Chondrocyte (in vitro differentiated cells): ENCODE measurements around the gene NLRP12. TPM values are rescaled to one million over a fixed set of nuclear protein-coding genes. Genes with fewer than 3 reads are reported as not detected.

Source experiments
- DNase-seq: peaks from one replicate; pipeline ENCODE4 v3.0.0; 2021; ENCODE audit warnings: mixed read lengths, low spot score
- H3K27ac Mint-ChIP-seq: one replicate; pipeline ENCODE4 v1.8.0; 2021; ENCODE audit warnings: mild to moderate bottlenecking, moderate library complexity, mixed read lengths; ENCODE audit not compliant: unreplicated experiment
- H3K27me3 Mint-ChIP-seq: 2 replicates; pipeline ENCODE4 v1.8.0; 2021; ENCODE audit warnings: low read depth, mixed read lengths
- H3K36me3 Mint-ChIP-seq: 2 replicates; pipeline ENCODE4 v1.8.0; 2021; ENCODE audit warnings: low read depth, mixed read lengths
- H3K4me1 Mint-ChIP-seq: 2 replicates; pipeline ENCODE4 v1.8.0; 2021; ENCODE audit warnings: low read depth, mild to moderate bottlenecking, mixed read lengths
- H3K4me3 Mint-ChIP-seq: one replicate; pipeline ENCODE4 v1.8.0; 2021; ENCODE audit warnings: mild to moderate bottlenecking, moderate library complexity, mixed read lengths; ENCODE audit not compliant: unreplicated experiment
- H3K9me3 Mint-ChIP-seq: 2 replicates; pipeline ENCODE4 v1.8.0; 2021; ENCODE audit warnings: low read depth, mixed read lengths
- total RNA-seq: library from RNA; stranded (reverse); gene quantifications from 3 replicates; pipeline ENCODE4 v1.2.1, GENCODE V29; 2021
- TF ChIP-seq, protein P1 (sequence below): fragments of 200-600 bp; sonication (generic); IDR thresholded peaks from 2 replicates; pipeline ENCODE4 v1.5.0; 2021; ENCODE audit warnings: antibody characterized with exemption, mild to moderate bottlenecking, moderate library complexity

The NLRP12 gene
- total RNA-seq, 1 donor from 2014 or later, result not detected

DNA sequence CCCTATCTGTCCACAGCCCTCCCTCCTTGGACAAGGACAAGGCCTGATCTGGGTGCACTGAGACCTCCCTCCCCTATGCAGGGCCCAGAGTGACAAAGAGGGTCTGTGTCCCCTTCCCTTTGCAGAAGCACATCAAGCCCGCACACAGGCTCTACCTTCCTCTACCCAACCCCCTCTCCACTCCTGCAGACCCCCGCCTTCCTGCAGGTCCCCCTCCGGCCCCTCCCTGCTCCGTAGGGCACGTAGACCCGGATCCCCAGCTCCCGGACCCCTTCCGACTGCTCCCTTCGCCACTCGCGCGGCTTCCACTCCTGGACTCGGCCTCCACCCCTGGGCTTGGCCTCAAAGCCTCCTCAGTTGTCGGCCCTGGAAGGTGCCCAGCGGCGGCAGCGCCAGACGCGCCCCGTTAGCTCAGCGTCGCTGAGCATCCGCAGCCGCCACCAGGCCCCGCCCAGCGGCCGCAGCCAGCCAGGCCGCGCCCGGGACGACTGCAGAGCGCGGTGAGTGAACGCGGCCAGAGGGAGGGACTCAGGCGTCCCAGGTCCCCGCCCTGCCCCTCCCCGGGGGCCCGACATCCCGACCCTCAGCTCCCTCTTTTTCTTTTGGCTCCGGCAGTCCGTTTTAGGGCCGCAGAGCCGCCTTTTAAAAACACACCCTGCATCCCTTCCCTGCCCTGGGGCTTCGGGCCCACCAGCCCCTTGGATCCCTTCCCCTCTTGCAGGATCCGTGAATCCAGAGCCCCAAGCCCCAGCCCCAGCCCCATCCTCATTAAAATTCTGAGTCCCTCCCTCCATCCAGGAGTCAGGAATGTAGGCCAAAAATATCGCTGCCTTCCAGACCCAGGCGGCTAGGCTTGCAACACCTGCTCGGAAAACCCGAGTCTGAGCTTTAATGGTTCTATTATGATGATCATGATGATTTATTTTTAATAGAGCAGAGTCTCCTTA, 42.1 kb upstream of the NLRP12 start:
- no peaks in the 10 kb centered on the region for H3K27me3 Mint-ChIP-seq
- peaks cover 29% of the 10 kb centered on the region for H3K4me1 Mint-ChIP-seq

GRCh38 chr19:53865523-53865917, 41.4 kb upstream of the NLRP12 start:
- H3K27me3 Mint-ChIP-seq, result no peaks in the 10 kb centered on the region
- peaks cover under 1% of the 10 kb centered on the region for H3K36me3 Mint-ChIP-seq
- H3K4me1 Mint-ChIP-seq, result peaks cover 24% of the 10 kb centered on the region
- TF ChIP-seq, protein P1, sequence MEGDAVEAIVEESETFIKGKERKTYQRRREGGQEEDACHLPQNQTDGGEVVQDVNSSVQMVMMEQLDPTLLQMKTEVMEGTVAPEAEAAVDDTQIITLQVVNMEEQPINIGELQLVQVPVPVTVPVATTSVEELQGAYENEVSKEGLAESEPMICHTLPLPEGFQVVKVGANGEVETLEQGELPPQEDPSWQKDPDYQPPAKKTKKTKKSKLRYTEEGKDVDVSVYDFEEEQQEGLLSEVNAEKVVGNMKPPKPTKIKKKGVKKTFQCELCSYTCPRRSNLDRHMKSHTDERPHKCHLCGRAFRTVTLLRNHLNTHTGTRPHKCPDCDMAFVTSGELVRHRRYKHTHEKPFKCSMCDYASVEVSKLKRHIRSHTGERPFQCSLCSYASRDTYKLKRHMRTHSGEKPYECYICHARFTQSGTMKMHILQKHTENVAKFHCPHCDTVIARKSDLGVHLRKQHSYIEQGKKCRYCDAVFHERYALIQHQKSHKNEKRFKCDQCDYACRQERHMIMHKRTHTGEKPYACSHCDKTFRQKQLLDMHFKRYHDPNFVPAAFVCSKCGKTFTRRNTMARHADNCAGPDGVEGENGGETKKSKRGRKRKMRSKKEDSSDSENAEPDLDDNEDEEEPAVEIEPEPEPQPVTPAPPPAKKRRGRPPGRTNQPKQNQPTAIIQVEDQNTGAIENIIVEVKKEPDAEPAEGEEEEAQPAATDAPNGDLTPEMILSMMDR, result no peak
- H3K9me3 Mint-ChIP-seq, result no peaks in the 10 kb centered on the region
- peak overlapping the region; percentile 76 for H3K4me3 Mint-ChIP-seq
- DNase-seq, result no peak
- H3K27ac Mint-ChIP-seq, result peak overlapping the region; percentile 100

More for the DNA sequence above, 42.1 kb upstream of the NLRP12 start:
- DNase-seq, result peak; percentile 91
- Mint-ChIP-seq H3K36me3 (peaks cover 3% of the 10 kb centered on the region), H3K4me3 (peak overlapping the region; percentile 76), H3K27ac (peak overlapping the region; percentile 100), H3K9me3 (no peaks in the 10 kb centered on the region)
- TF ChIP-seq, protein P1, result no peak

DNA sequence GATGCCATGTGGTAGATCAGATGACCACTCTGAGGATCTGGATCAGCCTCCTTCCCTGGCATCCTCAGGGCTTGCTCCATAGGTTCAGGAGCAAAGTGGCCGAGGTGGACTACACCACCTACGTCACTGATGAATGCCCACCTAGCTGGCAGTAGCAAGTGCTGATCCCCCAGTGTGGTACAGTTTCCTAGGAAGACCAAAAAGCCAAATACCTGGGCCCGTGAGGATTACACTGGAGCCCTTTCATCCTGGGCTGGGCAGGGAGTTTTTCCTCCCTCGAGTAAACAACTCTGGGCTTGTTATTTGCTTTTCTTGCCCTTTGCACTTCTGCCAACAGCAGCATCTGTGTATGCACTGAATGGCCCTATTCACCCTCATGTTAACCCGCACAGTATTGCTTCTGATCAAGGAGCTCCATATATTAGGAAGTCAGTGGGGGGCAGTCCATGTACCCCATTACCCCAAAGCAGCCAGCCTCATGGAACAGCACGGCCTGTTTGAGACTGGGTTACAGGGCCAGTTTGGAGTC, 40.3 kb upstream of the NLRP12 start:
- H3K36me3 Mint-ChIP-seq, result no peaks in the 10 kb centered on the region
- no peaks in the 10 kb centered on the region for H3K9me3 Mint-ChIP-seq
- no peak for DNase-seq
- no peak overlapping the region for H3K27ac Mint-ChIP-seq
- TF ChIP-seq, protein P1, result no peak
- no peaks in the 10 kb centered on the region for H3K27me3 Mint-ChIP-seq
- H3K4me1 Mint-ChIP-seq, result peaks cover 22% of the 10 kb centered on the region
- no peak overlapping the region for H3K4me3 Mint-ChIP-seq

GRCh38 chr19:53853707-53854106, 29.6 kb upstream of the NLRP12 start:
- Mint-ChIP-seq H3K27me3 (no peaks in the 10 kb centered on the region), H3K27ac (no peak overlapping the region), H3K4me1 (peaks cover 14% of the 10 kb centered on the region), H3K9me3 (no peaks in the 10 kb centered on the region), H3K4me3 (no peak overlapping the region), H3K36me3 (no peaks in the 10 kb centered on the region)
- DNase-seq, result no peak
- TF ChIP-seq, protein P1, result no peak

DNA sequence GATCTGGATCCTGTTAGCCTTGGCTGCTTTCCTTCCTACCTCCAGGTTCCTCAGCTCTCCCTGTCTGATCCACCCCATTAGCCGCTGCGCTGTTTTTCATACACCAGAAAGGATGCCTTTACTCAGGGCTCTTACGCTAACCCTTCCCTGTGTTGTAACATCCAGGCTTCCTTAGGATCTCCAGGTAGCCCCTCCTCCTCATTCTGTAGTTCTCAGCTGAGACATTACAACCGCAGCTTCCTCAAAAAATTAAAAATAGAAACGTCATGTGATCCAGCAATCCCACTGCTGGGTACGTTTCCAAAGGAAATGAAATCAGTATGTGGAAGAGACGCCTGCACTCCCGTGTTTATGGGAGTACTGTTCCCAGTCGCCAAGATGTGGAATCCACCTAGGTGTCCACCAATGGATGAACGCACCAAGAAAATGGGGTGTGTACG, 25.1 kb upstream of the NLRP12 start:
- TF ChIP-seq, protein P1, result no peak
- Mint-ChIP-seq H3K4me1 (peaks cover 9% of the 10 kb centered on the region), H3K4me3 (no peak overlapping the region), H3K27ac (no peak overlapping the region), H3K27me3 (peaks cover 5% of the 10 kb centered on the region), H3K36me3 (no peaks in the 10 kb centered on the region), H3K9me3 (no peaks in the 10 kb centered on the region)
- DNase-seq, result no peak
